GM12878 (cell line): ENCODE data around the gene ST13. TPM values are rescaled to one million over a fixed set of nuclear protein-coding genes. Genes with fewer than 3 reads are reported as not detected.

Experiments
- E2F4 ChIP-seq: IDR thresholded peaks from 2 replicates; pipeline ENCODE4 v1.6.1; 2012; ENCODE audit warnings: low read depth, low read length, improper control_type of control experiment
- FOS ChIP-seq: IDR thresholded peaks from 3 replicates; pipeline ENCODE4 v1.6.1; 2011; ENCODE audit warnings: borderline replicate concordance; ENCODE audit not compliant: insufficient read length; ENCODE audit errors: extremely low read depth
- IRF4 ChIP-seq: IDR thresholded peaks from 2 replicates; pipeline ENCODE4 v1.6.1; 2011; ENCODE audit warnings: low read depth, low read length
- NR2C1 ChIP-seq: fragments of 450-650 bp; IDR thresholded peaks from 2 replicates; pipeline ENCODE4 v1.6.1; 2017; ENCODE audit warnings: antibody characterized with exemption, mild to moderate bottlenecking, moderate library complexity
- PRDM15 ChIP-seq: fragments of 450-650 bp; formaldehyde crosslinking; IDR thresholded peaks from 2 replicates; pipeline ENCODE4 v1.4.0; 2020; ENCODE audit warnings: mild to moderate bottlenecking, moderate library complexity
- RBBP5 ChIP-seq: fragments of 200-600 bp; sonication (generic); conservative IDR thresholded peaks from 2 replicates; pipeline ENCODE4 v1.6.1; 2016
- RUNX3 ChIP-seq: IDR thresholded peaks from 2 replicates; pipeline ENCODE4 v1.6.1; 2012; ENCODE audit warnings: low read length, inconsistent platforms
- SMAD1 ChIP-seq: fragments of 450-650 bp; IDR thresholded peaks from 2 replicates; pipeline ENCODE4 v1.6.1; 2018; ENCODE audit warnings: mild to moderate bottlenecking, low read depth; ENCODE audit not compliant: partially characterized antibody
- TCF3 ChIP-seq: IDR thresholded peaks from 2 replicates; pipeline ENCODE4 v1.6.1; 2012; ENCODE audit warnings: low read depth, mild to moderate bottlenecking, low read length, borderline replicate concordance; ENCODE audit not compliant: insufficient read depth
- ZNF622 ChIP-seq: fragments of 450-650 bp; IDR thresholded peaks from 2 replicates; pipeline ENCODE4 v1.6.1; 2017; ENCODE audit warnings: mild to moderate bottlenecking, inconsistent platforms
- polyA plus RNA-seq, 11 experiments: library from polyadenylated mRNA; depleted of rRNA in 4 of 11; unstranded in 6 of 11; stranded (reverse) in 5 of 11; fragments of >200 nt; fragmentation: Nextera tagmentation in 4 of 11; fragmentation: Illumina TruSeq in 1 of 11; extraction: Ambion mirVana in 4 of 11; extraction: Trizol in 1 of 11; gene quantifications; 1 replicate in 1 of 11; 2 replicates in 10 of 11; pipeline versions ENCODE4 v1.2.1 to v1.2.3, GENCODE V29; 2011 to 2016; ENCODE audit warnings: inconsistent platforms in 2 of 11, missing spikeins in 2 of 11, low read depth in 1 of 11
- total RNA-seq, 4 experiments: library from RNA; depleted of rRNA in 3 of 4; stranded (reverse); fragments of >200 nt in 3 of 4; fragmentation: Illumina TruSeq in 1 of 4; extraction: Trizol in 1 of 4; gene quantifications; 2 replicates each; pipeline versions ENCODE4 v1.2.1 to v1.2.3, GENCODE V29; 2013 to 2021
- TF ChIP-seq, protein P1 (sequence below): fragments of 450-650 bp; IDR thresholded peaks from 2 replicates; pipeline ENCODE4 v1.6.1; 2017; ENCODE audit warnings: low read depth, mild to moderate bottlenecking, moderate library complexity
- TF ChIP-seq, protein P2 (sequence below), 3 experiments: IDR thresholded peaks in 2 of 3; conservative IDR thresholded peaks in 1 of 3; 2 replicates each; pipeline ENCODE4 v1.5.1; 2011; ENCODE audit warnings: low read depth in 3 of 3, low read length in 3 of 3, mild to moderate bottlenecking in 3 of 3, control low read depth in 2 of 3, moderate library complexity in 2 of 3, inconsistent platforms in 1 of 3, mixed read lengths in 1 of 3; ENCODE audit not compliant: control insufficient read depth in 2 of 3, insufficient read depth in 1 of 3; ENCODE audit errors: extremely low read depth in 1 of 3

ST13 gene
- total and polyA plus RNA-seq, 10 of the 15 experiments (the other 5 are each of a cell fraction or from before 2014, with no cell fraction given) = 52.5 to 286 (median 181) TPM

DNA sequence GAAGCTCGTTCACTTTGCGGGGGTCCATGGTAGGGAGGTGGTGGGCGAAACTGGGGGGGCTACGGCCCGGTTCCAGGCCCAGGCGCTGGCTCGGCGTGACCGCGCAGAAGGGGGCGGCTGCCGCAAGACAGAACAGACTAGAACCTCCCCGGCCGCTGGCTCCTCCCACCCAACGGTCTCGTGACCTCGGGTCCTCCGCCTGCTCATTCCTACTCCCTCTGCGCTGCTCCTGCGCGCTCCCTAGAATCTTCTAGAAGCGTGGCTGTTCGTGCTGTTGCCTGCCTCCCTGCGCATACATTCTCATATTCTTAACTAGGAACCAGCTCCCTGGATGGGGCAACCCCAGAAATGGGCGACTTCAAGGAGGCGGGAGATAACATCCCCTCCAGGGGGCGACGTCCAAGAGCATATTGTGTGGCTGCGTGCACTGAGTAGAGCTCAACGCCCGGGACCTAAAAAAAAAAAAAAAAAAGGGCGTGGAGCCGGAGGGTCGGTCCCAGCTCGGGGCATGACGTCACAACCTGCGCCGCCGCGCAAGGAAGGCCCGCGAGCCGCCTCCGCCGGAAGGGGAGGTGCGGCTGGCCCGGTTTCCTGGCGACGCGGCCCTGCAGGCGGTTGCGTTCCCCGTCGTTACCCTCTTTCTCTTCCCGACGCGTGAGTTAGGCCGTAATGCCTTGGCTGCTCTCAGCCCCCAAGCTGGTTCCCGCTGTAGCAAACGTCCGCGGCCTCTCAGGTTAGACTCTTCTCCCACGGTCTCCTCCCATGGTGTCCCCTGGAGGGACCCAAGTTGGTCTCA, at the start of gene ST13, which contains the start of gene XPNPEP3 (continued):
- TF ChIP-seq, protein P1, sequence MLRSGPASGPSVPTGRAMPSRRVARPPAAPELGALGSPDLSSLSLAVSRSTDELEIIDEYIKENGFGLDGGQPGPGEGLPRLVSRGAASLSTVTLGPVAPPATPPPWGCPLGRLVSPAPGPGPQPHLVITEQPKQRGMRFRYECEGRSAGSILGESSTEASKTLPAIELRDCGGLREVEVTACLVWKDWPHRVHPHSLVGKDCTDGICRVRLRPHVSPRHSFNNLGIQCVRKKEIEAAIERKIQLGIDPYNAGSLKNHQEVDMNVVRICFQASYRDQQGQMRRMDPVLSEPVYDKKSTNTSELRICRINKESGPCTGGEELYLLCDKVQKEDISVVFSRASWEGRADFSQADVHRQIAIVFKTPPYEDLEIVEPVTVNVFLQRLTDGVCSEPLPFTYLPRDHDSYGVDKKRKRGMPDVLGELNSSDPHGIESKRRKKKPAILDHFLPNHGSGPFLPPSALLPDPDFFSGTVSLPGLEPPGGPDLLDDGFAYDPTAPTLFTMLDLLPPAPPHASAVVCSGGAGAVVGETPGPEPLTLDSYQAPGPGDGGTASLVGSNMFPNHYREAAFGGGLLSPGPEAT = peak; percentile 94
- TF ChIP-seq ZNF622 (no peak), RBBP5 (no peak), NR2C1 (0 out of 2 replicates have a peak, but pooled peaks have one; percentile 16), E2F4 (no peak), TCF3 (no peak), FOS (no peak), PRDM15 (no peak), RUNX3 (peak; percentile 37), SMAD1 (no peak), IRF4 (no peak)
- TF ChIP-seq, protein P2, sequence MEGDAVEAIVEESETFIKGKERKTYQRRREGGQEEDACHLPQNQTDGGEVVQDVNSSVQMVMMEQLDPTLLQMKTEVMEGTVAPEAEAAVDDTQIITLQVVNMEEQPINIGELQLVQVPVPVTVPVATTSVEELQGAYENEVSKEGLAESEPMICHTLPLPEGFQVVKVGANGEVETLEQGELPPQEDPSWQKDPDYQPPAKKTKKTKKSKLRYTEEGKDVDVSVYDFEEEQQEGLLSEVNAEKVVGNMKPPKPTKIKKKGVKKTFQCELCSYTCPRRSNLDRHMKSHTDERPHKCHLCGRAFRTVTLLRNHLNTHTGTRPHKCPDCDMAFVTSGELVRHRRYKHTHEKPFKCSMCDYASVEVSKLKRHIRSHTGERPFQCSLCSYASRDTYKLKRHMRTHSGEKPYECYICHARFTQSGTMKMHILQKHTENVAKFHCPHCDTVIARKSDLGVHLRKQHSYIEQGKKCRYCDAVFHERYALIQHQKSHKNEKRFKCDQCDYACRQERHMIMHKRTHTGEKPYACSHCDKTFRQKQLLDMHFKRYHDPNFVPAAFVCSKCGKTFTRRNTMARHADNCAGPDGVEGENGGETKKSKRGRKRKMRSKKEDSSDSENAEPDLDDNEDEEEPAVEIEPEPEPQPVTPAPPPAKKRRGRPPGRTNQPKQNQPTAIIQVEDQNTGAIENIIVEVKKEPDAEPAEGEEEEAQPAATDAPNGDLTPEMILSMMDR (IDR thresholded peaks at IDR 0.05 in 2 of 3, conservative IDR thresholded peaks at IDR 0.05 in 1 of 3; ENCODE audit: control insufficient read depth in 2 of 3, extremely low read depth in 1 of 3, insufficient read depth in 1 of 3, low read depth in 3 of 3, low read length in 3 of 3) = peak; percentile 21 to 33 (median 30); a peak in 3 of 6 replicates
- TF ChIP-seq, all 136 proteins: peak for 59
